HEK293T (cell line): ENCODE data around the gene ETF1.

Source experiments
- CTCF ChIA-PET: fragments of 350-600 bp; formaldehyde crosslinking; extraction: SDS; loops from one replicate; lab custom pipeline; 2021; ENCODE audit warnings: antibody characterized with exemption, inconsistent platforms; lab: Yijun Ruan, JAX
- POLR2A ChIA-PET: fragments of 350-600 bp; formaldehyde crosslinking; extraction: SDS; loops from one replicate; lab custom pipeline; 2020; ENCODE audit warnings: antibody characterized with exemption, inconsistent platforms; lab: Yijun Ruan, JAX
- DNase-seq: peaks from one replicate; pipeline ENCODE4 v3.0.0; 2012; ENCODE audit warnings: mixed read lengths; ENCODE audit errors: extremely low spot score
- ARNT ChIP-seq: fragments of 450-650 bp; IDR thresholded peaks from 2 replicates; pipeline ENCODE4 v1.6.1; 2017; ENCODE audit warnings: mild to moderate bottlenecking
- BHLHE40 ChIP-seq: fragments of 450-650 bp; IDR thresholded peaks from 2 replicates; pipeline ENCODE4 v1.6.1; 2016; ENCODE audit warnings: mild to moderate bottlenecking, moderate library complexity, borderline replicate concordance
- CTBP1 ChIP-seq: fragments of 450-650 bp; IDR thresholded peaks from 2 replicates; pipeline ENCODE4 v1.6.1; 2016; ENCODE audit warnings: borderline replicate concordance
- ELF4 ChIP-seq: fragments of 450-650 bp; IDR thresholded peaks from 2 replicates; pipeline ENCODE4 v1.6.1; 2017; ENCODE audit warnings: antibody characterized with exemption
- FOXA1 ChIP-seq: fragments of 450-650 bp; IDR thresholded peaks from 2 replicates; pipeline ENCODE4 v1.6.1; 2016; ENCODE audit warnings: mild to moderate bottlenecking
- FOXK2 ChIP-seq: fragments of 450-650 bp; IDR thresholded peaks from 2 replicates; pipeline ENCODE4 v1.6.1; 2016; ENCODE audit warnings: mild to moderate bottlenecking
- FOXM1 ChIP-seq: fragments of 450-650 bp; IDR thresholded peaks from 2 replicates; pipeline ENCODE4 v1.6.1; 2017; ENCODE audit warnings: mild to moderate bottlenecking, borderline replicate concordance
- HDGF ChIP-seq: fragments of 450-650 bp; IDR thresholded peaks from 2 replicates; pipeline ENCODE4 v1.6.1; 2017; ENCODE audit warnings: antibody characterized with exemption, borderline replicate concordance
- L3MBTL2 ChIP-seq: fragments of 450-650 bp; conservative IDR thresholded peaks from 2 replicates; pipeline ENCODE4 v1.6.1; 2016; ENCODE audit warnings: mild to moderate bottlenecking
- LEF1 ChIP-seq: fragments of 450-650 bp; IDR thresholded peaks from 2 replicates; pipeline ENCODE4 v1.6.1; 2017; ENCODE audit warnings: mild to moderate bottlenecking, borderline replicate concordance
- NFRKB ChIP-seq: fragments of 450-650 bp; IDR thresholded peaks from 2 replicates; pipeline ENCODE4 v1.6.1; 2016; ENCODE audit warnings: mild to moderate bottlenecking, moderate library complexity
- SP1 ChIP-seq: fragments of 450-650 bp; IDR thresholded peaks from 2 replicates; pipeline ENCODE4 v1.6.1; 2017
- SUZ12 ChIP-seq: fragments of 450-650 bp; IDR thresholded peaks from 2 replicates; pipeline ENCODE4 v1.6.1; 2016; ENCODE audit warnings: mild to moderate bottlenecking
- TARDBP ChIP-seq: fragments of 450-650 bp; IDR thresholded peaks from 2 replicates; pipeline ENCODE4 v1.6.1; 2016
- ZNF384 ChIP-seq: fragments of 450-650 bp; IDR thresholded peaks from 2 replicates; pipeline ENCODE4 v1.6.1; 2016
- TF ChIP-seq, protein P1 (sequence below): fragments of 450-650 bp; IDR thresholded peaks from 2 replicates; pipeline ENCODE4 v1.6.1; 2016

ETF1 gene

DNA sequence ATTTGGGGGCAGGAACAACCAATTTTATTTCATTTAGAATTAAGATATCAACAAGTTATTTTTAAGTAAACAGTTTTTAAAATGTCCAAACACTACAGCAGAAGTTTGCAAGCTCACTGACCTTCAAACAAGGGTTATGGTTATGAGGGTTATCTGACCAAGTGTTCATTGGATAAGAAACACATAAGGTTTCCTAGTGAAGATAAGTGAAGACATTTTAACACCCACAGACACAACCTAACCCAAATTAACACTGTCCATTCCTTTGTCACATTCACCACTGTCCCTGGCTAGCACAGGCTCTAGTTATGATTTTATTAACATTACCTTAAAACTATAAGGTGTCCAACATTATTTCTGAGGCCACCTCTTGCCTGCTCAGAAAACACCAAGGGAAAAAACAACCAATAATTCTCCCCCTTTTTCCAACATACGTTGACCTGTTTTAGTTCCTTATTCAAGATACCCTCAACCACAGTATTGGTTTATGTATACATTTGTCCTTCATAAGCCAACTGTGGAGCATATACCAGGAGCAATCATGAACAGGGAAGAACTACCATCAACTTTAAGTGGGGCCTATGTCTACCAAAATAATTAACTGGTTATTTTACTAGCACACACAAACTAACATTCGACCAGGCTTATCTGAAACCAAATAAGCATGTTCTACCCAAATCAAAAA, 4.0 kb downstream of the ETF1 start:
- ChIA-PET POLR2A (no interaction called here), CTCF (no interaction called here)
- no peak for TF ChIP-seq ZNF384
- no peak for TF ChIP-seq FOXK2
- no peak for TF ChIP-seq LEF1
- TF ChIP-seq HDGF, result no peak
- TF ChIP-seq, protein P1, sequence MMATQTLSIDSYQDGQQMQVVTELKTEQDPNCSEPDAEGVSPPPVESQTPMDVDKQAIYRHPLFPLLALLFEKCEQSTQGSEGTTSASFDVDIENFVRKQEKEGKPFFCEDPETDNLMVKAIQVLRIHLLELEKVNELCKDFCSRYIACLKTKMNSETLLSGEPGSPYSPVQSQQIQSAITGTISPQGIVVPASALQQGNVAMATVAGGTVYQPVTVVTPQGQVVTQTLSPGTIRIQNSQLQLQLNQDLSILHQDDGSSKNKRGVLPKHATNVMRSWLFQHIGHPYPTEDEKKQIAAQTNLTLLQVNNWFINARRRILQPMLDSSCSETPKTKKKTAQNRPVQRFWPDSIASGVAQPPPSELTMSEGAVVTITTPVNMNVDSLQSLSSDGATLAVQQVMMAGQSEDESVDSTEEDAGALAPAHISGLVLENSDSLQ, result no peak
- no peak for TF ChIP-seq SP1
- no peak for TF ChIP-seq ELF4
- TF ChIP-seq TARDBP, result no peak
- TF ChIP-seq L3MBTL2, result no peak
- no peak for TF ChIP-seq SUZ12
- no peak for TF ChIP-seq BHLHE40
- no peak for TF ChIP-seq FOXM1
- TF ChIP-seq CTBP1, result no peak
- no peak for TF ChIP-seq FOXA1
- no peak for DNase-seq

DNA sequence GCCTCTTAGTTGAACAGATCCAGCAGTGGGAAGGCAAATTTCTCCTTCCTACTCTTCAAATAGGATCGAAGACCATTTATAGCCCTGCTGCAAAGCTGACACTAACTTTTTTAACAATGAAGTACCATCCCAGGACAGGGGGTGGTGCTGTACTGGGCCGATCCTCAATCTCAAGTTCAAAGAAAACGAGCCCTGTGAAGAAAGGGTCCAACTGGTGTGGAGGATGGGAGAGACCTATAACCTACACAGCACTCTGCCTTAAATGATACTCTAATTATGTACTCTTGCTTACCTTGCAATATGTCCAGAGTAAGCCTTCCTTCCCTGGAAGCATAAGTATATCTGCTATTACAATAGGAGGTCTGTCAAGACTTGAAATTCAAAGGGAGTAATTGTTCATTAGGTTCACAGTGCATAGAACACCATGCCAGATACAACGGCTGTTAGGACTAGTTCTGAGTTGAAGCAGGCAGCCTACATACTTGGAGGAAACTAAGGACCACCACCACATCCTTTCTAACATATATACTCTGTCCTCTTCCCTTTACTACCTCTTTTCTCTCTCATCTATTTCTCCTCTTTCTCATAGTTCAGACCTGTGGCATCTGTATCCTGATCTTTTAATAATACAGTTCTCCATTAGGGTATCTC, 6.2 kb downstream of the ETF1 start:
- peak; percentile 38 for DNase-seq
- POLR2A ChIA-PET, result no interaction called here
- CTCF ChIA-PET, result interaction anchor here (1.6 kb wide), 1 partner anchor 33 kb away, joined by 4 read pairs; no protein-coding TSS in a partner anchor
- TF ChIP-seq BHLHE40 (no peak), NFRKB (no peak), CTBP1 (no peak), ELF4 (no peak), FOXK2 (no peak), LEF1 (no peak)

GRCh38 chr5:138536215-138536614, 6.8 kb downstream of the ETF1 start:
- DNase-seq, result no peak
- POLR2A ChIA-PET, result no interaction called here
- TF ChIP-seq TARDBP (no peak), FOXK2 (no peak), ZNF384 (no peak), SP1 (no peak), HDGF (no peak), NFRKB (no peak), LEF1 (no peak), FOXM1 (no peak), L3MBTL2 (no peak), CTBP1 (no peak), SUZ12 (no peak), FOXA1 (no peak), ARNT (no peak), BHLHE40 (no peak), ELF4 (no peak)
- TF ChIP-seq, protein P1, result no peak
- CTCF ChIA-PET, result interaction anchor here (1.6 kb wide), 1 partner anchor 32 kb away, joined by 4 read pairs; no protein-coding TSS in a partner anchor

GRCh38 chr5:138533973-138534941, 8.8 kb downstream of the ETF1 start:
- CTCF ChIA-PET, result no interaction called here
- POLR2A ChIA-PET, result interaction anchor here (1.9 kb wide), 1 partner anchor 9 kb away, joined by 4 read pairs; the partner anchor contains the start of gene ETF1
- no peak for TF ChIP-seq HDGF
- TF ChIP-seq, protein P1, result no peak
- TF ChIP-seq ZNF384, result no peak
- no peak for TF ChIP-seq SP1
- TF ChIP-seq BHLHE40, result no peak
- no peak for TF ChIP-seq L3MBTL2
- TF ChIP-seq FOXK2, result no peak
- TF ChIP-seq CTBP1, result no peak
- TF ChIP-seq FOXA1, result no peak
- no peak for TF ChIP-seq LEF1
- no peak for DNase-seq

DNA sequence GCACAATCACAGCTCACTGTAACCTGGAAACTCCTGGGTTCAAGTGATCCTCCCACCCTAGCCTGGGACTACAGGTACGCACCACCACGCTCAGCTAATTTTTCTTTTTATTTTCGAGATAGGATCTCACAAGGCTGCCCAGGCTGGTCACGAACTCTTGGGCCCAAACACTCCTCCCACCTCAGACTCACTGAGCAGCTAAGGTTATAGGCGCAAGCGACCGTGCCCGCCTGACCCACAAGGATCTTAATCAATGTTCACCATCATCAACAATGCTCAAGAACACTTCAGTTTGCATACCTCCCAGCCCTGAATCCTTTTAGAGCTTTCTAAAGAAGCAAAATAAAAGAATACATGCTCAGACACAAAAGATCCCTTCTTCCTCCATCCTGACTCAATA, 13.2 kb downstream of the ETF1 start:
- POLR2A ChIA-PET, result interaction anchor here (0.8 to 1.1 kb wide), 2 partner anchors 12 to 13 kb away, joined by 4 to 5 read pairs; partner anchors contain the start of gene ETF1
- CTCF ChIA-PET, result interaction anchor here (1.0 kb wide), 1 partner anchor 21 kb away, joined by 3 read pairs; no protein-coding TSS in a partner anchor
- DNase-seq, result no peak
- TF ChIP-seq CTBP1 (no peak), SUZ12 (no peak), ELF4 (no peak), SP1 (no peak), FOXA1 (no peak), L3MBTL2 (no peak), TARDBP (no peak), ARNT (no peak), FOXM1 (no peak), NFRKB (no peak), ZNF384 (no peak), BHLHE40 (no peak), HDGF (no peak), LEF1 (no peak), FOXK2 (no peak)
- TF ChIP-seq, protein P1, result no peak
